ENCODE results near the gene LSR. TPM values are rescaled to one million over a fixed set of nuclear protein-coding genes. Genes with fewer than 3 reads are reported as not detected.
"Not testable (repeated sequence)": the region's sequence is repeated elsewhere in the genome, so short reads cannot be mapped to it uniquely, and the experiment has no call there.

LSR gene
- total and polyA plus RNA-seq, 7 donors = 1.7 to 5.2 (median 2.4) TPM

DNA sequence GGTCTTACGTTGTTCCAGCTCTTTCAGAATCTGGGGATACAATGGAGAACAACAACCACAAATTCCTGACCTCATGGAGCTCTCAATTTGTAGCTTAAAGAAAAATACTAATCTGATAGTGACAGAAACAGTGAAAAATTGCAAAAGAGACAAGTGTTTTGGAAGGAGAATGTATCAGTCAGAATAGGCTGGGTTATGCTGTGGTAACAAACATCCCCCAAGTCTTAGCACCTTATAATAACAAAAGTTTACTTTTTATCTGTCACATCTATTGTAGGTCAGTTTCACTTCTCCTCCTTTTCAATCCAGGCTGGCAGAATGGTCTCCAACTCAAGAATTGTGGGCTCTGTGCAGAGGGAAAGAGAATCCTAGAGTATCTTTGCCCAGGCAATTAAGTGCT, 29.8 kb upstream of the LSR start:
- intact Hi-C loops (cut with DNase I) = no loop called here
- ATAC-seq = no peak
- Histone ChIP-seq H3K36me3 (ENCODE audit: insufficient read depth in 1 of 2, low read depth in 1 of 2) (no peaks in the 10 kb centered on the region), H3K27ac (no peak overlapping the region), H3K4me3 (no peak overlapping the region), H3K4me1 (peaks cover 8% of the 10 kb centered on the region), H3K27me3 (ENCODE audit: insufficient read depth in 3 of 3, low read length in 2 of 3) (no peaks in the 10 kb centered on the region), H3K9me3 (no peaks in the 10 kb centered on the region)
- no peak for DNase-seq
- TF ChIP-seq, protein P1, sequence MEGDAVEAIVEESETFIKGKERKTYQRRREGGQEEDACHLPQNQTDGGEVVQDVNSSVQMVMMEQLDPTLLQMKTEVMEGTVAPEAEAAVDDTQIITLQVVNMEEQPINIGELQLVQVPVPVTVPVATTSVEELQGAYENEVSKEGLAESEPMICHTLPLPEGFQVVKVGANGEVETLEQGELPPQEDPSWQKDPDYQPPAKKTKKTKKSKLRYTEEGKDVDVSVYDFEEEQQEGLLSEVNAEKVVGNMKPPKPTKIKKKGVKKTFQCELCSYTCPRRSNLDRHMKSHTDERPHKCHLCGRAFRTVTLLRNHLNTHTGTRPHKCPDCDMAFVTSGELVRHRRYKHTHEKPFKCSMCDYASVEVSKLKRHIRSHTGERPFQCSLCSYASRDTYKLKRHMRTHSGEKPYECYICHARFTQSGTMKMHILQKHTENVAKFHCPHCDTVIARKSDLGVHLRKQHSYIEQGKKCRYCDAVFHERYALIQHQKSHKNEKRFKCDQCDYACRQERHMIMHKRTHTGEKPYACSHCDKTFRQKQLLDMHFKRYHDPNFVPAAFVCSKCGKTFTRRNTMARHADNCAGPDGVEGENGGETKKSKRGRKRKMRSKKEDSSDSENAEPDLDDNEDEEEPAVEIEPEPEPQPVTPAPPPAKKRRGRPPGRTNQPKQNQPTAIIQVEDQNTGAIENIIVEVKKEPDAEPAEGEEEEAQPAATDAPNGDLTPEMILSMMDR (IDR thresholded peaks at IDR 0.05) = no peak
- 87 to 88% (median 88%) methylated on average over 1 of the region's 1 CpG for WGBS, 3 donors

- no peaks in the 10 kb centered on the region for H3K4me1 ChIP-seq
- ATAC-seq (no peak), DNase-seq (no peak)
- no peaks in the 10 kb centered on the region for H3K9me3 ChIP-seq
- intact Hi-C loops (cut with DNase I) = no loop called here
- H3K36me3 ChIP-seq (ENCODE audit: insufficient read depth in 1 of 2, low read depth in 1 of 2) = no peaks in the 10 kb centered on the region
- TF ChIP-seq, protein P1 (IDR thresholded peaks at IDR 0.05) = no peak
- H3K27me3 ChIP-seq (ENCODE audit: insufficient read depth in 3 of 3, low read length in 2 of 3) = peaks cover 0 to 2% (median 0%) of the 10 kb centered on the region in 3 donors
- no peak overlapping the region for H3K27ac ChIP-seq
- no peak overlapping the region for H3K4me3 ChIP-seq
- 56 to 59% (median 56%) methylated on average over 3 of the region's 3 CpGs for WGBS, 3 donors
Observed at GRCh38 chr19:35220315-35220921, 28.4 kb upstream of the LSR start.

DNA sequence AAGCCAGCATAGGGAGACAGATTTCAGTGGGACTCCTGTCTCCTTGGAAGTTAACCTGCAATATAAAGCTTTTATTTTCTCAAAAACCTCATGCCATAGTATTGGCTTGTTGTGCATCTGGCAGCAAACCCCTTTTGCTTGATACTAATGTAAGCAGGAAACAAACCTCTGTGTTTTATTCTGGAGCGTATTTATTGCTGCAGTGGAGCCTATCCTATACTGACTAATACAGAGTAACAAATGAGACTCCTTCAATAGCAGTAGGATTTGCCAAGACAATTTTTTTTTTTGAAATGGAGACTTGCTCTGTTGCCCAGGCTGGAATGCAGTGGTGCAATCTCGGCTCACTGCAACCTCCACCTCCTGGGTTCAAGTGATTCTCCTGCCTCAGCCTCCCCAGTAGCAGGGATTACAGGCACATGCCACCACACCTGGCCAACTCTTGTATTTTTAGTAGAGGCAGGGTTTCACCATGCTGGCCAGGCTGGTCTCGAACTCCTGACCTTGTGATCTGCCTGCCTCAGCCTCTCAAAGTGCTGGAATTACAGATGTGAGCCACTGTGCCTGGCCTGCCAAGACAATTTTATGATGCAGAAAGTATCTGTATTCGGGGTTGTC, 27.7 kb upstream of the LSR start:
- ATAC-seq; H3K27ac ChIP-seq; H3K36me3 ChIP-seq (ENCODE audit: insufficient read depth in 1 of 2, low read depth in 1 of 2); H3K4me1 ChIP-seq; intact Hi-C loops (cut with DNase I); H3K4me3 ChIP-seq; H3K27me3 ChIP-seq (ENCODE audit: insufficient read depth in 3 of 3, low read length in 2 of 3); DNase-seq; H3K9me3 ChIP-seq: not testable (repeated sequence)
- 80 to 85% (median 83%) methylated on average over 4 of the region's 4 CpGs for WGBS, 3 donors

GRCh38 chr19:35222373-35223015, 26.3 kb upstream of the LSR start:
- TF ChIP-seq, protein P1 (IDR thresholded peaks at IDR 0.05) = no peak
- H3K27ac ChIP-seq = no peak overlapping the region
- DNase-seq = no peak
- no peak for ATAC-seq
- H3K4me1 ChIP-seq = no peaks in the 10 kb centered on the region
- H3K36me3 ChIP-seq (ENCODE audit: insufficient read depth in 1 of 2, low read depth in 1 of 2) = no peaks in the 10 kb centered on the region
- 69 to 79% (median 76%) methylated on average over 7 of the region's 7 CpGs for WGBS, 3 donors
- H3K27me3 ChIP-seq (ENCODE audit: insufficient read depth in 3 of 3, low read length in 2 of 3) = peaks cover 0 to 7% (median 0%) of the 10 kb centered on the region in 3 donors
- no peaks in the 10 kb centered on the region for H3K9me3 ChIP-seq
- H3K4me3 ChIP-seq = no peak overlapping the region
- intact Hi-C loops (cut with DNase I) = no loop called here

- no peaks in the 10 kb centered on the region for H3K36me3 ChIP-seq (ENCODE audit: insufficient read depth in 1 of 2, low read depth in 1 of 2)
- H3K4me1 ChIP-seq = no peaks in the 10 kb centered on the region
- no peak for ATAC-seq
- intact Hi-C loops (cut with DNase I) = no loop called here
- 47 to 54% (median 52%) methylated on average over 6 of the region's 6 CpGs for WGBS, 3 donors
- H3K9me3 ChIP-seq = no peaks in the 10 kb centered on the region
- peaks cover 0 to 7% (median 0%) of the 10 kb centered on the region in 3 donors for H3K27me3 ChIP-seq (ENCODE audit: insufficient read depth in 3 of 3, low read length in 2 of 3)
- TF ChIP-seq, protein P1 (IDR thresholded peaks at IDR 0.05) = no peak
- H3K4me3 ChIP-seq = no peak overlapping the region
- H3K27ac ChIP-seq = no peak overlapping the region
- DNase-seq = no peak
Observed at GRCh38 chr19:35223084-35223790, 25.6 kb upstream of the LSR start.
